Naive B cell (primary cell): Measurements from ENCODE around the gene PSME1. TPM values are rescaled to one million over a fixed set of nuclear protein-coding genes. Genes with fewer than 3 reads are reported as not detected.
"Not testable (repeated sequence)": the region's sequence is repeated elsewhere in the genome, so short reads cannot be mapped to it uniquely, and the experiment has no call there.

Source experiments
- ATAC-seq, 2 donors: fragments of 150-1000 bp; cut with Tn5 transposase; 2 replicates each; pipeline ENCODE4 v1.10.0; 2021; ENCODE audit warnings: low read depth in 2 of 2, mild to moderate bottlenecking in 2 of 2, moderate library complexity in 2 of 2
- DNase-seq: peaks from one replicate; pipeline ENCODE4 v3.0.0; 2022
- H3K27ac Mint-ChIP-seq, 6 donors: one replicate each; pipeline ENCODE4 v1.8.0; 2020 to 2022; ENCODE audit warnings: mild to moderate bottlenecking in 6 of 6, mixed read lengths in 6 of 6, moderate library complexity in 5 of 6, inconsistent platforms in 2 of 6
- H3K27me3 Mint-ChIP-seq, 3 donors: one replicate each; pipeline ENCODE4 v1.8.0; 2021 to 2022; ENCODE audit warnings: mixed read lengths in 3 of 3, mild to moderate bottlenecking in 1 of 3
- H3K36me3 Mint-ChIP-seq, 2 donors: one replicate each; pipeline ENCODE4 v1.8.0; 2020 to 2022; ENCODE audit warnings: mixed read lengths in 2 of 2, inconsistent platforms in 1 of 2, mild to moderate bottlenecking in 1 of 2
- H3K4me1 Mint-ChIP-seq, 3 donors: one replicate each; pipeline ENCODE4 v1.8.0; 2020 to 2022; ENCODE audit warnings: mixed read lengths in 3 of 3, inconsistent platforms in 1 of 3, mild to moderate bottlenecking in 1 of 3, moderate library complexity in 1 of 3
- H3K4me3 Mint-ChIP-seq, 8 donors: one replicate each; pipeline ENCODE4 v1.8.0; 2020 to 2022; ENCODE audit warnings: mild to moderate bottlenecking in 8 of 8, mixed read lengths in 8 of 8, moderate library complexity in 8 of 8, inconsistent platforms in 2 of 8
- H3K9me3 Mint-ChIP-seq, 7 donors: one replicate each; pipeline ENCODE4 v1.8.0; 2020 to 2022; ENCODE audit warnings: mixed read lengths in 7 of 7, mild to moderate bottlenecking in 5 of 7, inconsistent platforms in 2 of 7, moderate library complexity in 1 of 7
- polyA plus RNA-seq, 6 donors: library from polyadenylated mRNA; unstranded; fragments of 300-500 nt; fragmentation: Illumina TruSeq; gene quantifications; one replicate each; pipeline ENCODE4 v1.2.3, GENCODE V29; 2021; ENCODE audit warnings: low read depth in 6 of 6

Gene PSME1
- polyA plus RNA-seq, 6 donors from 2014 or later = 704 to 932 (median 769) TPM

- Mint-ChIP-seq H3K36me3 (peaks cover 0 to 22% of the 10 kb centered on the region in 2 donors), H3K27me3 (no peaks in the 10 kb centered on the region), H3K4me1 (peaks cover 24 to 35% (median 32%) of the 10 kb centered on the region in 3 donors), H3K4me3 (peak overlapping the region in 1 of 8 donors; percentile 61), H3K9me3 (no peaks in the 10 kb centered on the region), H3K27ac (peak overlapping the region in 2 of 6 donors; percentile 65 to 78)
- ATAC-seq (no peak), DNase-seq (no peak)
These were observed 37.6 kb upstream of the PSME1 start for GRCh38 chr14:24098229-24098926.

DNA sequence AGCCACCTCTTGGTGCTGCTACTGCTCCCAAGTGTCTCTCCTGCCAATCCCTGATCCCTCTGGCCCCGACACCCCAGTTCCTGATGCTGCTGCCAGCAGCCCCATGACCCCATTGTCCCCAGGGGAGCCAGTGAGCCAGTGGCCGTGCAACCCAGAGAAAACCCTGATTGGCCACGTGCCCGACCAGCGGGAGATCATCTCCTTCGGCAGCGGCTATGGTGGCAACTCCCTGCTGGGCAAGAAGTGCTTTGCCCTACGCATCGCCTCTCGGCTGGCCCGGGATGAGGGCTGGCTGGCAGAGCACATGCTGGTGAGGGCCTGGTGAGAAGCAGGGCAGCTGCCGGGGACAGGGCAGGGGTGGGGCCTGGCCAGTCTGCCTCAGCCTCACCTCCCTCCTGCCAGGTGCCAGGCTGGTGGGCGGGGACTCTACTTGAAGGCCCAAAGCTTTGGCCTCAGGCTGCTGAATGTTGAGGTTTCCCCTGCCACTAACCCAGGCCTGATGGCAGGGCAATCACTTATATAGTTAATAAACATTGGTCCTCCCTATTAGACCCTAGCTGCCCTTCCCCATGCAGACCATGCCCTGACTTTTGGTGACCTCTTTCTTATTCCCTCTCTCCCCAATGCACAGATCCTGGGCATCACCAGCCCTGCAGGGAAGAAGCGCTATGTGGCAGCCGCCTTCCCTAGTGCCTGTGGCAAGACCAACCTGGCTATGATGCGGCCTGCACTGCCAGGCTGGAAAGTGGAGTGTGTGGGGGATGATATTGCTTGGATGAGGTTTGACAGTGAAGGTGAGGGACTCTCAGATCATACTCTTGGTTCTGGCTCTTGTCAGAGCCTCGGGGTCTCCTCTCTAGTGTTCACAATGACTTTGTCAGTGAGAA lies 36.8 kb upstream of the PSME1 start:
- Mint-ChIP-seq H3K27me3 (no peaks in the 10 kb centered on the region), H3K4me1 (peaks cover 20 to 31% (median 27%) of the 10 kb centered on the region in 3 donors), H3K36me3 (peaks cover 6 to 29% of the 10 kb centered on the region in 2 donors), H3K4me3 (peak overlapping the region in 2 of 8 donors; percentile 56 to 61), H3K27ac (no peak overlapping the region), H3K9me3 (no peaks in the 10 kb centered on the region)
- no peak for DNase-seq
- ATAC-seq = no peak

DNA sequence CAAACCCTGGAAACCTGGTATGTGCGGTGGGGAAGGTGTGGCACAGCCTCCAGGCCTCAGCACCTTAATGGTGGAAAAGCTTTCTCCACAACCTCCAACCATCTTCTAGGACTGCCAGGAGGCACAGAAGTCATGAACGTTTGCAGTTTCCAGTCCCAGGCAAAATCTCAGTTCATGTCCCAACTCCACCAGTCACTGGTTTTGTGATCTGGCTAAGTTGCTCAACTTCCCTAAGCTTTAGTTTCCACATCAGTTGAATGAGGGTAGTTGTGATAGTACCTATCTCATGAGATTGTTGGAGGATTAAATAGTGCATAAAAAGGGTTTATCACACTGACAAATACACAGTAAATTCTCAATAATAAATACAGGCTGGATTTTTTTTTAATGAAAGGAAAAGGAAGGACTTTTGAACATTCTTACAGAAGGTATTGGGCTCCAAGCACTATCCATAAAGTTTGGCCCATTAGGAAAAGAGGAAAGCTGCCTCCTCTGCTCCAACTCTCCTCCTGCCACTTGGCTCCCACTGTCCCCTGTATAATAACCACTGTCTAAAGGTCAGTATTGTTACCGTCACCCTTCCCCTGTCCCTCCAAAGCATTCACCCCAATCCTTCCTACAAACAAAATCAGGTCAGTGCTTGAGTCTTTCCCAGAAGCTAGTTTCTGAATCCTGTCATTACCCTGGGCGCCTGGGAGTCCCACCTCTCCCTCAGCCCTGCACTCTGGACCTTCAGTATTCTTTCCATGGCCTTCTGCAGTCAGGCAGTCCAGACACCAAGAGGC lies 35.6 kb upstream of the PSME1 start:
- Mint-ChIP-seq H3K36me3 (peaks cover 14 to 31% of the 10 kb centered on the region in 2 donors), H3K4me1 (peaks cover 14 to 21% (median 20%) of the 10 kb centered on the region in 3 donors), H3K9me3 (peaks cover 0 to 2% (median 0%) of the 10 kb centered on the region in 7 donors), H3K27me3 (no peaks in the 10 kb centered on the region), H3K27ac (peak overlapping the region in 1 of 6 donors; percentile 30), H3K4me3 (no peak overlapping the region)
- ATAC-seq (no peak), DNase-seq (no peak)

DNA sequence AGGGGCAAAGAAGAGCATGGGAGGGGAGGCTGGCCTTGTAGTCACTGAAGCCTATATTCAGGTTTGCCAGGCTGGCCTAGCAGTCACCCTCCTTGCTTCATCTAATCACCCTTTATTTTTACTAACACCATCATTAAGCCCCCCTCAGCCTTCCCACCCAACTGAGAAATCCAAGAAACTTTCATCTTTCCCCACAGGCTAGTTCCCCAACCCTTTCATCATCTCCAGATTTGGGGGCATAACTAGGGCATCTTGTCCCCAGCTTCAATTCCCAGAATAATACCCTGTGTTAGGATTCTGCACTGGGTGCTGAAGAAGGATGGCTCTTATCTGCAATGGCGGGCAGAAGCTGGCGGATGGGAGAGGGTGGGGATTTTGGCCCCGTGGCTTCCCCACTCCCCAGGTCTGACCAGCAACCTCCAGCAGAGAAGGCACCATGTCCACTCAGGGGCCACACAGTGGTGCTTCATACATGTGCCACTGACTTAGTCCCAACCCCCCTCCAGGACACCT lies 35.0 kb upstream of the PSME1 start:
- ATAC-seq (no peak), DNase-seq (no peak)
- Mint-ChIP-seq H3K4me1 (peaks cover 10 to 15% (median 14%) of the 10 kb centered on the region in 3 donors), H3K27me3 (no peaks in the 10 kb centered on the region), H3K36me3 (peaks cover 14 to 31% of the 10 kb centered on the region in 2 donors), H3K27ac (peak overlapping the region in 1 of 6 donors; percentile 47), H3K4me3 (peak overlapping the region in 1 of 8 donors; percentile 29), H3K9me3 (peaks cover 0 to 2% (median 0%) of the 10 kb centered on the region in 7 donors)

- Mint-ChIP-seq H3K27me3 (no peaks in the 10 kb centered on the region), H3K4me1 (peaks cover 4 to 6% (median 6%) of the 10 kb centered on the region in 3 donors), H3K27ac (peak overlapping the region in 2 of 6 donors; percentile 7 to 78), H3K36me3 (peaks cover 14 to 31% of the 10 kb centered on the region in 2 donors), H3K4me3 (no peak overlapping the region), H3K9me3 (peaks cover 0 to 2% (median 0%) of the 10 kb centered on the region in 7 donors)
- ATAC-seq (no peak), DNase-seq (no peak)
These were observed 33.5 kb upstream of the PSME1 start for GRCh38 chr14:24102357-24103048.

- H3K9me3 Mint-ChIP-seq = peaks cover 0 to 2% (median 0%) of the 10 kb centered on the region in 7 donors
- DNase-seq (no peak), ATAC-seq (no peak)
- peaks cover 4 to 9% (median 8%) of the 10 kb centered on the region in 3 donors for H3K4me1 Mint-ChIP-seq
- H3K4me3 Mint-ChIP-seq = no peak overlapping the region
- peaks cover 14 to 31% of the 10 kb centered on the region in 2 donors for H3K36me3 Mint-ChIP-seq
- H3K27ac Mint-ChIP-seq = peak overlapping the region in 2 of 6 donors; percentile 33 to 47
- H3K27me3 Mint-ChIP-seq = no peaks in the 10 kb centered on the region
These were observed 32.5 kb upstream of the PSME1 start for GRCh38 chr14:24103451-24103850.

GRCh38 chr14:24105609-24106239 lies 30.3 kb upstream of the PSME1 start:
- H3K4me3 Mint-ChIP-seq, DNase-seq, H3K9me3 Mint-ChIP-seq, H3K27me3 Mint-ChIP-seq, ATAC-seq: not testable (repeated sequence)
- Mint-ChIP-seq H3K36me3 (peaks cover 14 to 23% of the 10 kb centered on the region in 2 donors), H3K27ac (peak overlapping the region in 2 of 6 donors; percentile 12 to 78), H3K4me1 (peaks cover 10 to 14% (median 10%) of the 10 kb centered on the region in 3 donors)

DNA sequence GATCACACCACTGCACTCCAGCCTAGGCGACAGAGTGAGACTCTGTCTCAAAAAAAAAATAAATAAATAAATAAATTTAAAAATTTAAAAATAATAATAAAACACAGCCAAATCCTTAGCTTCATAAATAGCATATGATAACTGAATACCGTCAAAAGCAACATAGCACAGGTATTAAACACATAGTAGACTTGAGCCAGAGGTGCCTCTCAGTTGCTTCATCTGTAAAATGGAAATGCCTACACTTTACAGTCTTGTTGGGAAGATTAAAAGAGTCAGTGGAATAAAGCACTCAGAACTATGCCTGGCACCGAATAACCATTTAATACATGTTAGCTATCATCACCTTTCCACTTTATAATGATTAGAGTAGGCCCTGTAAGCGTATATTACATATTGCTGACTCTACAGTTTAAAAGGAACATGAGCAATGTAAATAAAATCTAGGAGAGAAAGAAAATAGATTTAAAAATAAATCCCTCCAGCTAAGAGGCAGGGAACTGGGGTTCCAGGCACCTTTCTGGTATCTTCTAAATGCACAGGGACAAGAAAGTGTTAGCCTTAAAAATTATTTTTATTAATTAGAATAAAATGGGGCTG lies 29.2 kb upstream of the PSME1 start:
- DNase-seq (no peak), ATAC-seq (no peak)
- Mint-ChIP-seq H3K36me3 (peaks cover 14 to 23% of the 10 kb centered on the region in 2 donors), H3K9me3 (peaks cover 0 to 2% (median 0%) of the 10 kb centered on the region in 7 donors), H3K4me3 (no peak overlapping the region), H3K27ac (no peak overlapping the region), H3K27me3 (no peaks in the 10 kb centered on the region), H3K4me1 (peaks cover 10 to 14% (median 10%) of the 10 kb centered on the region in 3 donors)

DNA sequence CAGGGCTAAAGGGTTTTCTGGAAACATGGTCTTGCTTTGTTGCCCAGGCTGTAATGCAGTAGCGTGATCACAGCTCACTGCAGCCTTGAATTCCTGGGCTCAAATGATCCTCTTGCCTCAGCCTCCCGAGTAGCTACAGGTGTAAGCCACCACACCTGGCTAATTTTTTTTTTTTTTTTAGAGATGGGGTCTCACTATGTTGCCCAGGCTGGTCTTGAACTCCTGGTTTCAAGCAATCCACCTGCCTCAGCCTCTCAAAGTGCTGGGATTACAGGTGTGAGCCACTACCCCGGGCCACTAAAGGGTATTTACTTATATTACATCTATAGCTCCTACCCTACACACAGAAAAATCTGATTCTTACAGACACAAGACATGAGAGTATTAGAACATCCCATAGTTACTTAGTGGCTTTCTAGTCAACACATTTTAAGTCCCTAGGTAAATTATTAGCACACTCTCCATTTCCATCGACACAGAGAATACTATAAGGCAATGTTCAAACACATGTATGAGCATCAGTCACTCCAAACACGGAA lies 27.6 kb upstream of the PSME1 start:
- DNase-seq = no peak
- peaks cover 14% of the 10 kb centered on the region in 2 donors for H3K36me3 Mint-ChIP-seq
- peak overlapping the region; percentile 81 to 94 (median 92) for H3K27ac Mint-ChIP-seq
- H3K4me1 Mint-ChIP-seq = peaks cover 7 to 18% (median 10%) of the 10 kb centered on the region in 3 donors
- no peaks in the 10 kb centered on the region for H3K27me3 Mint-ChIP-seq
- ATAC-seq = no peak
- peaks cover 0 to 2% (median 0%) of the 10 kb centered on the region in 7 donors for H3K9me3 Mint-ChIP-seq
- peak overlapping the region in 3 of 8 donors; percentile 56 to 72 (median 57) for H3K4me3 Mint-ChIP-seq

GRCh38 chr14:24110060-24110459 lies 25.9 kb upstream of the PSME1 start:
- peaks cover 0 to 2% of the 10 kb centered on the region in 2 donors for H3K36me3 Mint-ChIP-seq
- ATAC-seq = no peak
- no peaks in the 10 kb centered on the region for H3K27me3 Mint-ChIP-seq
- no peaks in the 10 kb centered on the region for H3K9me3 Mint-ChIP-seq
- peaks cover 8 to 20% (median 13%) of the 10 kb centered on the region in 3 donors for H3K4me1 Mint-ChIP-seq
- DNase-seq = no peak
- no peak overlapping the region for H3K4me3 Mint-ChIP-seq
- H3K27ac Mint-ChIP-seq = no peak overlapping the region

- Mint-ChIP-seq H3K4me3 (peak overlapping the region in 1 of 8 donors; percentile 46), H3K27me3 (no peaks in the 10 kb centered on the region), H3K27ac (no peak overlapping the region), H3K9me3 (no peaks in the 10 kb centered on the region), H3K36me3 (no peaks in the 10 kb centered on the region), H3K4me1 (peaks cover 13 to 24% (median 17%) of the 10 kb centered on the region in 3 donors)
- DNase-seq (no peak), ATAC-seq (no peak)
These were observed 25.5 kb upstream of the PSME1 start for GRCh38 chr14:24110523-24110922.
